Keratinocyte (primary cell): ENCODE results near the gene KCTD1. TPM values are rescaled to one million over a fixed set of nuclear protein-coding genes. Genes with fewer than 3 reads are reported as not detected.

ENCODE experiments used
- DNase-seq: peaks from one replicate; pipeline ENCODE4 v3.0.0-alpha.2; 2011; ENCODE audit warnings: low read depth, missing footprints, low spot score
- FAIRE-seq: peaks from 2 replicates; lab custom pipeline; 2011; peaks lifted over from hg19 to GRCh38; lab: Jason Lieb, UNC
- H2AFZ ChIP-seq: 2 replicates; pipeline ENCODE4 v1.6.0; 2012; ENCODE audit warnings: low read length, control low read depth, inconsistent platforms; ENCODE audit not compliant: control insufficient read depth
- H3K27ac ChIP-seq: 2 replicates; pipeline ENCODE4 v1.5.1; 2011; ENCODE audit warnings: low read length; ENCODE audit not compliant: control insufficient read depth, insufficient read depth
- H3K27me3 ChIP-seq: 3 replicates; pipeline ENCODE4 v1.6.0; 2011; ENCODE audit warnings: low read length; ENCODE audit not compliant: control insufficient read depth, insufficient read depth; ENCODE audit errors: extremely low read depth
- H3K36me3 ChIP-seq, 2 experiments: 2 replicates in 1 of 2; 3 replicates in 1 of 2; pipeline ENCODE4 v1.5.1; 2011; ENCODE audit warnings: low read length in 2 of 2, mild to moderate bottlenecking in 1 of 2; ENCODE audit not compliant: control insufficient read depth in 2 of 2, insufficient read depth in 2 of 2; ENCODE audit errors: extremely low read depth in 1 of 2
- H3K4me1 ChIP-seq: 3 replicates; pipeline ENCODE4 v1.5.1; 2011; ENCODE audit warnings: low read length; ENCODE audit not compliant: control insufficient read depth, insufficient read depth; ENCODE audit errors: extremely low read depth
- H3K4me2 ChIP-seq: 3 replicates; pipeline ENCODE4 v1.6.0; 2011; ENCODE audit warnings: low read depth, low read length; ENCODE audit not compliant: control insufficient read depth, insufficient read depth; ENCODE audit errors: extremely low read depth
- H3K4me3 ChIP-seq, 3 experiments: fragments of 200-600 bp in 1 of 3; sonication (generic) in 1 of 3; 2 replicates in 2 of 3; 3 replicates in 1 of 3; pipeline ENCODE4 v1.5.1; 2011 to 2016; ENCODE audit warnings: low read length in 3 of 3, mild to moderate bottlenecking in 3 of 3, control low read depth in 2 of 3, inconsistent platforms in 1 of 3, low read depth in 1 of 3, mixed read lengths in 1 of 3, mixed run types in 1 of 3, moderate library complexity in 1 of 3; ENCODE audit not compliant: control insufficient read depth in 2 of 3, insufficient read depth in 2 of 3; ENCODE audit errors: extremely low read depth in 1 of 3
- H3K79me2 ChIP-seq: 2 replicates; pipeline ENCODE4 v1.6.0; 2012; ENCODE audit warnings: low read length; ENCODE audit not compliant: control insufficient read depth, insufficient read depth
- H3K9ac ChIP-seq: 3 replicates; pipeline ENCODE4 v1.6.0; 2011; ENCODE audit warnings: low read length; ENCODE audit not compliant: control insufficient read depth, insufficient read depth; ENCODE audit errors: extremely low read depth
- H3K9me1 ChIP-seq: 3 replicates; pipeline ENCODE4 v1.6.0; 2011; ENCODE audit warnings: low read length; ENCODE audit not compliant: control insufficient read depth, insufficient read depth; ENCODE audit errors: extremely low read depth
- H3K9me3 ChIP-seq: 2 replicates; pipeline ENCODE4 v1.5.1; 2012; ENCODE audit warnings: low read depth, low read length; ENCODE audit not compliant: control insufficient read depth
- H4K20me1 ChIP-seq: 3 replicates; pipeline ENCODE4 v1.6.0; 2011; ENCODE audit warnings: low read length; ENCODE audit not compliant: control insufficient read depth, insufficient read depth; ENCODE audit errors: extremely low read depth
- EZH2 ChIP-seq: IDR thresholded peaks from one replicate; pipeline ENCODE4 v1.6.1; 2012; ENCODE audit warnings: inconsistent platforms, mild to moderate bottlenecking, low read length, moderate library complexity
- dilution Hi-C: fragments of 300-500 bp; cut with MboI; formaldehyde crosslinking; loops from one replicate; pipeline ENCODE4 v1.7.0; 2020; ENCODE audit warnings: low sequenced_read_pairs; ENCODE audit not compliant: extremely low pct_ligation_motif_present
- polyA plus RNA-seq, 5 experiments: library from polyadenylated mRNA; depleted of rRNA in 3 of 5; stranded (reverse) in 3 of 5; stranded (forward) in 1 of 5; unstranded in 1 of 5; fragments of >200 nt; gene quantifications; 1 replicate in 1 of 5; 2 replicates in 3 of 5; 3 replicates in 1 of 5; pipeline versions ENCODE4 v1.2.1 to v1.2.3, GENCODE V29; 2011 to 2012; ENCODE audit warnings: missing spikeins in 2 of 5, low read depth in 1 of 5, low replicate concordance in 1 of 5
- TF ChIP-seq, protein P1 (sequence below), 3 experiments: IDR thresholded peaks in 1 of 3; conservative IDR thresholded peaks in 1 of 3; optimal IDR thresholded peaks in 1 of 3; 2 replicates in 2 of 3; 3 replicates in 1 of 3; pipeline versions ENCODE3 to v1.5.1; 2011; ENCODE audit warnings: low read length in 3 of 3, mild to moderate bottlenecking in 3 of 3, moderate library complexity in 2 of 3, control low read depth in 1 of 3, inconsistent platforms in 1 of 3; ENCODE audit not compliant: insufficient read depth in 2 of 3; ENCODE audit errors: extremely low read depth in 1 of 3

The KCTD1 gene
- polyA plus RNA-seq, 1 donor (not counting 4 experiments of a cell fraction or from before 2014, with no cell fraction given), result 32.1 TPM

DNA sequence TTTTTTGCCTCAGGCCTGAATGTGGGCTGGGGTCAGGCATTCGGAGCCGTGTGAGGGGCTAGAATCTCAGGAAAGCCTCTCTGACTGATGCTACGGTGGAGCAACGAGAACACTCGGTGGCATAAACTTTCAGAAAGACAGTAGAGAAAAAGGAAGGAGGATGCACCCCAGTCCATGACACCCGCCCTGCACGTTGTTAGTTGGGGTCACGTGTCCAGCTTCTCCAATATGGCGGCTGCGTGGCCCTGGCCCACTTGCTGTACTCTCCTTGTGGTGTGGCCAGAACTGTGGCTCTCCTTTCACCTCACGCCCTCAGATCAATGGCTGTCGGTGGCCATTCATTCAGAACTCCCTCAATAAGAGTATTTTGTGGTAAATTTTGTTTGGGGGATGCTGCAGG is 131.2 kb downstream of the KCTD1 start:
- FAIRE-seq (no peak), DNase-seq (no peak)
- Histone ChIP-seq H3K9me1 (no peaks in the 10 kb centered on the region), H3K4me3 (no peak overlapping the region), H3K79me2 (no peaks in the 10 kb centered on the region), H3K9ac (no peak overlapping the region), H3K4me2 (no peak overlapping the region), H2AFZ (no peak overlapping the region), H3K27me3 (no peaks in the 10 kb centered on the region), H3K4me1 (no peaks in the 10 kb centered on the region), H3K9me3 (no peaks in the 10 kb centered on the region), H4K20me1 (no peaks in the 10 kb centered on the region), H3K36me3 (no peaks in the 10 kb centered on the region), H3K27ac (no peak overlapping the region)
- no peak for TF ChIP-seq EZH2
- TF ChIP-seq, protein P1, sequence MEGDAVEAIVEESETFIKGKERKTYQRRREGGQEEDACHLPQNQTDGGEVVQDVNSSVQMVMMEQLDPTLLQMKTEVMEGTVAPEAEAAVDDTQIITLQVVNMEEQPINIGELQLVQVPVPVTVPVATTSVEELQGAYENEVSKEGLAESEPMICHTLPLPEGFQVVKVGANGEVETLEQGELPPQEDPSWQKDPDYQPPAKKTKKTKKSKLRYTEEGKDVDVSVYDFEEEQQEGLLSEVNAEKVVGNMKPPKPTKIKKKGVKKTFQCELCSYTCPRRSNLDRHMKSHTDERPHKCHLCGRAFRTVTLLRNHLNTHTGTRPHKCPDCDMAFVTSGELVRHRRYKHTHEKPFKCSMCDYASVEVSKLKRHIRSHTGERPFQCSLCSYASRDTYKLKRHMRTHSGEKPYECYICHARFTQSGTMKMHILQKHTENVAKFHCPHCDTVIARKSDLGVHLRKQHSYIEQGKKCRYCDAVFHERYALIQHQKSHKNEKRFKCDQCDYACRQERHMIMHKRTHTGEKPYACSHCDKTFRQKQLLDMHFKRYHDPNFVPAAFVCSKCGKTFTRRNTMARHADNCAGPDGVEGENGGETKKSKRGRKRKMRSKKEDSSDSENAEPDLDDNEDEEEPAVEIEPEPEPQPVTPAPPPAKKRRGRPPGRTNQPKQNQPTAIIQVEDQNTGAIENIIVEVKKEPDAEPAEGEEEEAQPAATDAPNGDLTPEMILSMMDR (optimal IDR thresholded peaks at IDR 0.05 in 1 of 3, IDR thresholded peaks at IDR 0.05 in 1 of 3, conservative IDR thresholded peaks at IDR 0.05 in 1 of 3; ENCODE audit: extremely low read depth in 1 of 3, insufficient read depth in 2 of 3, low read length in 3 of 3), result no peak
- dilution Hi-C loops, result no loop called here

DNA sequence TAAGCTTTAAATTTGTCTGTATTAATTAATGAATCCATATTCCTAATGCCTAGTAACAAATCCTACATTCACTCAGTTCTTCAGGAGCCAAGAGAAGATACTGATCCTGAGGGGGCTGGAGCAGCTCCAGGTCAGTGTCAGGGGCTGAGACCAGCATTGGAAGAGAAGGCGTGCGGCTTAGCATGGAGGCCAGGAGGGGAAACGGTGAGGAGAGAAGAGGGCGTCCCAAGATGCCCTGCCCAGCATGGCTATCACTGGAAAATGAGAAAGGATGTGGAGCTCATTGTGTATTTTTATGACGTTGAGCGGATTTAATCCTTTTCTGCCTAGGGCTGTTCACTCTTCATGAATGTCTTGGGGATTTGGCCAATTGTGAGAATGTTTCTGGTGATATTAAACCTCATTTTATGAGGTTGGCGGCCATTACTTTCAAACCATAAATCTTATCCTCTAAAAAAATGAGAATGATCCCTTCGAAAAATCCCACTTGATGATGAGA is 131.7 kb downstream of the KCTD1 start:
- H3K9me1 ChIP-seq, result no peaks in the 10 kb centered on the region
- H2AFZ ChIP-seq, result no peak overlapping the region
- dilution Hi-C loops, result no loop called here
- H3K4me3 ChIP-seq, result no peak overlapping the region
- FAIRE-seq, result no peak
- H3K9me3 ChIP-seq, result no peaks in the 10 kb centered on the region
- H3K36me3 ChIP-seq, result no peaks in the 10 kb centered on the region
- H3K27me3 ChIP-seq, result no peaks in the 10 kb centered on the region
- no peak for TF ChIP-seq EZH2
- no peak for DNase-seq
- H3K4me1 ChIP-seq, result no peaks in the 10 kb centered on the region
- H3K4me2 ChIP-seq, result no peak overlapping the region
- no peak overlapping the region for H3K27ac ChIP-seq
- H3K9ac ChIP-seq, result no peak overlapping the region
- H3K79me2 ChIP-seq, result no peaks in the 10 kb centered on the region
- no peaks in the 10 kb centered on the region for H4K20me1 ChIP-seq

DNA sequence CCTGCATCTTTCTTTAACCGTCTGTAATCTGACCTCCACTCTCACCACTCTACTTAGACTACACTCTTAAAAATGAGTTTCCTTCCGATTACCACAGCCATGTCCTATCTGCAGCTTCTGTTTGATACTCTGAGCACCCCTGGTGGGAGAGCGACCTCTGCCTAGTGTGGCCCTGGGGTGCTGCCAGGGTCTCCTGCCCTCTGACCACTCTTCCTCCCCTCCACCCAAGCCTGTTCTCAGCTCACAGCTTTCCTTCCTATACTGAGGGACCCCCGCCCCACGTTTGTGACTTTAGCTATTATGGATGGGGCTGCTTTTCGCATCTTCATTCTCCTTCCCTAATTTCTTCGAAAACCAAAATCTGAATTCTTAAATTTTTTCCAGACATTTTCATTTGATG is 132.7 kb downstream of the KCTD1 start:
- FAIRE-seq (no peak), DNase-seq (no peak)
- Histone ChIP-seq H2AFZ (no peak overlapping the region), H3K9me3 (no peaks in the 10 kb centered on the region), H3K36me3 (no peaks in the 10 kb centered on the region), H3K79me2 (no peaks in the 10 kb centered on the region), H3K4me2 (no peak overlapping the region), H4K20me1 (no peaks in the 10 kb centered on the region), H3K4me3 (no peak overlapping the region), H3K27me3 (no peaks in the 10 kb centered on the region), H3K4me1 (no peaks in the 10 kb centered on the region), H3K27ac (no peak overlapping the region), H3K9ac (no peak overlapping the region), H3K9me1 (no peaks in the 10 kb centered on the region)
- dilution Hi-C loops, result no loop called here
- no peak for TF ChIP-seq EZH2
- TF ChIP-seq, protein P1 (optimal IDR thresholded peaks at IDR 0.05 in 1 of 3, IDR thresholded peaks at IDR 0.05 in 1 of 3, conservative IDR thresholded peaks at IDR 0.05 in 1 of 3; ENCODE audit: extremely low read depth in 1 of 3, insufficient read depth in 2 of 3, low read length in 3 of 3), result no peak
